Liver (tissue), 4 donors: ENCODE results near the gene DOCK1. TPM values are rescaled to one million over a fixed set of nuclear protein-coding genes. Genes with fewer than 3 reads are reported as not detected.

Source experiments
- polyA plus RNA-seq, 2 donors: library from polyadenylated mRNA; stranded (reverse) in 1 of 2; unstranded in 1 of 2; fragments of 200-250 nt in 1 of 2; fragments of >200 nt in 1 of 2; fragmentation: Nextera tagmentation in 1 of 2; extraction: Ambion mirVana in 1 of 2; gene quantifications; one replicate each; pipeline versions ENCODE4 v1.2.1 to v1.2.3, GENCODE V29; 2013 to 2015
- total RNA-seq, 2 donors: library from RNA; depleted of rRNA; stranded (reverse); fragments of >200 nt; gene quantifications; one replicate each; pipeline ENCODE4 v1.2.3, GENCODE V29; 2014
- donor health status: healthy.
- donor health status: healthy.
- donor health status: healthy.

The DOCK1 gene
- total and polyA plus RNA-seq, 4 donors = 3.8 to 28.8 (median 9.1) TPM

Other genes with a start within 250 kb of the DOCK1 start
- under 1 TPM; 0.05 to 0.25 TPM for gene C10orf90, start 234.7 kb upstream of the DOCK1 start, total RNA-seq
- not detected for gene C10orf90, start 234.7 kb upstream of the DOCK1 start, polyA plus RNA-seq